HG02885 (cell line): ENCODE results near the gene NELFA.

ENCODE experiments used
- ATAC-seq: cut with Tn5 transposase; IDR thresholded peaks from one replicate; pipeline ENCODE4 v1.9.1; 2021; ENCODE audit warnings: mild to moderate bottlenecking; ENCODE audit not compliant: unreplicated experiment, poor library complexity

NELFA gene

DNA sequence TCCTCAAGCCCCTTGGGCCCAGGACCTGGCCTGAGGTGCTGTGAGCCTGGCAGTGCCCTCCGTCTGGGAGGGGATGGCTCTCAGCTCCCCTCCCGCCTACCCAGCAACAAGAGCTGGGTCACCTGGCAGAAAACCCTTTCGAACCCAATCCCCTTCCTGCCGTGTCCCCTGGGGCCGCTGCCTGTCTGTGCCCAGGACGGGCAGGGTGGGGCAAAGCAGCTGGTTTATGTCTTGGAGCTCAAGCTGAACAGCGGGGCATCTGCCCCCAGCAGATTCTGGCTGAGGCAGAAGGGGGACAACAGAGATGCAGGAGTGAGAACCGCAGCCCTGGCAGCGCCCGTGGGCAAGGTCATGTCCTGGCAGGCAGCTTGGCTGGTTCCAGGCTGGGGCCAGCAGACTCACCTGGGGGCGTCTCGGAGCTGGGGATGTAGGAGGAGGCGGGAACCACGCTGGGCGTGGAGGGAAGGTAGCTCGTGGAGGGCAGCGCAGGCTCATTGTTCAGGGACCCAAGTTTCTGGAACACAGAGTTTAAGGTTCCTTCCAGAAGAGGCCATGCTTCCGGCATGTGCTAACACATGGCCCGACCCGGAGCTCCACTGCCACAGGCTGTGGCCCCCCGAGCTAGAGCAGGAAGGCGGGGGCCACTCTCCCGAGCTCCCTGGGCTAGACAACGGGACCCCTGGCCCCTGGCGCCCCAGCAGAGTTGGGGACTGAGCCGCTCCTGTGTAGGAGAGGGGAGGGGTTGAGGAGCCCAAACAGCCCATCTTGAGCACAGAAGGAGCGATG is 24.2 kb downstream of the NELFA start:
- no peak for ATAC-seq

DNA sequence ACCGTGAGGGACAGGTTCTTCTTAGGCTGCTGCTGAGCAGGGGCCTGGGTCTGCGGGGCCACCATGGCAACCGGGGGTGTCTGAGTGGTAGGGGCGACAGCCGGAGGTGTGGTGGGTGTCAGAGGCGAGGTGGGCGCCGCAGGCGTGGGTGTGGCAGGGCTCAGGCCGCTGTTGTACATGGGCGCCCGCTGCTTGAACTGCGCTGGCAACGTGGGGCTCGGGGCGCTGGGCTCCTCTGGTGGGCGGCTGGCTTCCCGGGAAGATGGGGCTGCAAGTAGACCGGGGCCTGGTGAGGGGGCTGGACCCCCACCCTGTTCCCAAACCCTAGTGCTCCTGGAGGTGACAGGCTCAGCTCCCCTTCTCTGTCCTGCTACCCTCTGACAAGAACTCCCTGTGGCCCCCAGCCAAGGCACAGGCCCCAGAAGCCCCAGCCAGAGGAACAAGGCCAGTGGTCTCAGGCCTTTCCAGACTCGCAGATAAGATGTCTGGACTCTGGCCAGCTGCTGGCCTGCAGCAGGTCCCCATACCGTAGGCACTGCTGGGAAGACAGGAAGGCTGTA is 24.8 kb downstream of the NELFA start:
- ATAC-seq: no peak

DNA sequence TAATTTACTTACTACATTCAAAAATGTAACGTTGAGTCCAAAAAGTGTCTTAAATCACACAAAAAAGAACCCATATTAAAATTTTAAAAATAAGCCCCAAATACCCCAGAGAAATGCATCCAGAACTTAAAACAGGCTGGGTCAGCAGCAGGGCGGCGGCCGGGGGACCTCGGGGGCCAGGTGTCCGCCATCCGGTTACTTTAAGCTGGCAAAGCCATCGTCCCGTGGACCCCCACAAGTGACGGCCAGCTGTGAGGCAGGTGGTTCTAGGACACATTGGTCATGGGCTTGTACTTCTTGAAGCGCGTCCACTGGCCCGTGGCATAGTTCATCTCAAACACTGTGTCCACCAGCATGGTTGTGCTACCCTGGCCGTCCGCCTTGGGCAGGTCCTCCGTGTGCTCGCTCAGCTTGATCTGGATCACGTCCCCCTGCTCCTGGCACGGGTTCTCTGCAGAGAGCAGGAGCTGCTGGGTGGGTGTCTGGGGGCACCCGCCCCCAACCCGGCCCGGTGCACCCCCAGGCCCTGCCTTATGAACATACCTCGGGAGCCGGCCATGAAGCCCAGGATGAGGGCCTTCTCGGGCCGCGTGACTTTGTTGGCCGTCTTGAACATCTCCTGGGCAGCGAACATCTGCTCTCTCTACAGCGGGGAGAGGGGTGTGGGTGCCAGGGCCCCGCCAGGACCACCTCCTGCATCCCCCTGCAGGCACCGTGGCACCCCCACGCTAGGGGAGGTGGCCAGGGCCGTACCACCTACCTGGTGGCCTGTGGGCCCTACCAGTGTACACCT is 25.5 kb downstream of the NELFA start:
- no peak for ATAC-seq

DNA sequence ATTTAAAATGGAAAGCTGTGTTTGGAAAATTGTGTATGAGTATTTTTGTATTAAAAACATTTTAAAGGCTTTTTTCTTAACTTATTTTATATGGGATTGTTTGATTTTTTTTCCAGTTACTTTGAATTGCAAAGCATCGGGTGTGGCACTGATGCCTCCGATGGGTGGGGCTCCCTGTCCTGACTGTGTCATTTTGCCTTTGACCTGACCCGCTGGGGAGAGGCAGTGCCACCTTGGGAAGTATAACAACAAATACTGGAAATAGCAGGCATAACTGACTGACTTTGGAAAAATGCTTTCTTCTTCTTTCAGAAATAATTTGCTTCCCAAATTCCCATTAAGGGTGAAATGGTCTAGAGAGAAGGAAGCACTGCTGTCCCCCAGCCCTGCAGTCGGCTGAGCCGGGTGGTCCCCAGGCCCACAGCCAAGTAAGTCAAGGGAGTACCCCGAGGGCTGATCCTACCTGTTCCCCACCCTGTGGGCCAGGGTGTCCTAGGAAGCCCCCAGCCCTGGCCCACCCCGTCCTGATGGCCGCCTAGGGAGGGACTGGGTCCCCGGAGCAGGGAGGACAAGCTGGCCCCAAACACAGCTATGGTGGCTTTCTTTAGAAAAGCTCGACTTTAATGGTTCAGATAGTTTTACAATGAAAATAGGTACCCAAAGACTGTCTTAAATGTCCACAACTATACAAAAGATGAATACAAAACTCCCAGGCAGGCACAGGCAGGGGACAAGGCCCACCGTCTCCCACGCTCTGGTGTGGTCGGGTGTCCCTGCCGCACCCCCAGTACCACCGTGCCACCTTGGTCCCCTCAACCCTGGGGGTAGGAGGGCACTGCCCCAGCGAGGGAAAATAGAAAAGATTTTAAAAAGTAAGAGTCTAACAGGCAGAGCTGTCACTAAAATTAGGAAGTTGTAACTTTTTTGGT is 26.4 kb downstream of the NELFA start:
- no peak for ATAC-seq

DNA sequence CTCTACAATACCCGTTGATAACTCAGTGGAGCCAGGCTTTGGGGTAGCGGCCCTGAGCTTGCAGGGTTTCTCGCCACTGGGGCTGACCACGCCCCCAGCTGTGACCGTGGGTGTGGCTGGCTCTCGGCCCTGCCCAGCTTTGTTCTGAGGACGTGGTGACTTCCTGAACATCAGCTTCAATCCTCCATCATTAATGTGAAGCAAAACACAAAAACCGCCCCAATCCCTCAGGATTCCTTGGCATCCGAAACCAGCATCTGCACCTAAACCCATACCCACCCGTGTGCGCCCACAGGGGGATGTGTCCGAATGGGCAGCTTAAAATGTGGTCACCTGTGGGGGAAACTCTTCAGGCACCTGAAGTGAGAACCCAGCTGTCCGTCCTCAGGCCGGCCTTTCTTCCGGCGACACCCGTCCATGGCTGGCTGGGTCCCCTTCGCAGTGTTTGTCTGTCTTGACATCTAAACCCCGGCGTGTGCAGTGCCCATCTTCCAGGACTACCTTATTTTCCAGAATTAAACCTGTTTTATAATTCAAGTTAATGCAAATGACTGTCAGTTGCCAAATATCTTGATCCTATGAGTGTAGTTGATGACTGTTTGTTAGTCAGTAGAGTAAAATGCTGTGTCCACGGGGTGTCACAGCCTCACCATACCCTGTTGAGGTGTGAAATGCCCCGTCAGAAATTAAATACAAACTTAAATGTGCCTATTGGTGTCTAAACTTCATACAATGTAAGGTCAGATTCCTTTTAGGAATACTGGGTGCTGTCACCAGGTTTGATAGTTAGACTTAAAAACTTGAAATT is 27.3 kb downstream of the NELFA start:
- no peak for ATAC-seq

DNA sequence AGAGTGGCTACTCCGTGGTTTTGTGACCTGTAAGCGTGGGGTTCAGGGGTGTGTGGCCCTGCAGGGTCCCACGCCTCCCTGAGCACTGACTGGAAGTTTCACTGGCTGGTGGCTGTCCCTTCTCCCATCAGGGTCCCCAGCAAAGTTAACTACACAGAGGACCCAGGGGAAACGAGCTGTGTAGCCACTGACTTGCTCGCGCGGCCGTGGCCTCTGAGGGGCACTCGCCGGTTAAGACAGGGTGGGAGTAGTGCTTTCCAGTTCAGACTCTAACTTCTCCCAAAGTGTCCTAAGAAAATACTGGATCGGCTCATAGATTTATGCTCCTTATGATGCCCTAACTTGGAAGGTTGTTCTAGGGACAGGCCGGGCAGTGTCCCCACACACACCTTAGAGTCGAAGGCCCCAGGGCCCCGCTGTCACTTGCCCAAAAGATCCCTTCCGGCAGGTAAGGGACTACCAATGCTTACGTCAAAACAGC is 28.2 kb downstream of the NELFA start:
- ATAC-seq: no peak

DNA sequence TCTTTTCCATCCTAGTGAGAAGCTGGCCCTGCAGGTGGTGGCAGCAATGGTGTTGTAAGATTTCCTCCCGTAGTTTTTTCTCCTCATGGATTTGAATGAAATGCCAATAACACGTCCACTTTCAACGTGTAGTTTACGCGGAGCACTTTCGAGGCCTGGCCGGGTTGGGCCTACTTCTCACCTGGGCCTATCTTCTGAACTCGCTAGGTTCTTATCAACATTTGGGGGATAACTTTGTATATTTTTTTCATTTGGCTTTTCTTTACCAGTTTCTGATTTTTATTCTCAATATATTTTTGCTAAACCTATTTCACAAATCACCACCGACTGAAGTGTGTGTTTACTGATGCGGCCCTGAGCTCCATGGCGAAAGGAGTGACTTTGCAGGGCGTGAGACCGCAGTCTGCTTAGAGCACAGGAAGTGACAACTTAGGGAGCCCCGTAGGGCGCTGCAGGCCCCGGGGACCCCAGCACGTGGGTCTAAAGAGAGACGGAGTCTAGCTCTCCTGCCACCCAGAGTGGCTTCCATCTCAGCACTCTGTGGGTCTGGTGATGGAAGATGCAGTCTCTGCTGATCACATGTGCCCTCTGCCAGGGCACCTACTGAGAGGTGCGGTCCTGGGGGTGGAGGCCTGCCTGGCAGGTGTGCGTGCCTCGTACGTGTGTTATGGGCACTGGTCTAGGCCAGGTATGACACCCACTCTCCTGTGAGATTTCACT is 29.1 kb downstream of the NELFA start:
- no peak for ATAC-seq

DNA sequence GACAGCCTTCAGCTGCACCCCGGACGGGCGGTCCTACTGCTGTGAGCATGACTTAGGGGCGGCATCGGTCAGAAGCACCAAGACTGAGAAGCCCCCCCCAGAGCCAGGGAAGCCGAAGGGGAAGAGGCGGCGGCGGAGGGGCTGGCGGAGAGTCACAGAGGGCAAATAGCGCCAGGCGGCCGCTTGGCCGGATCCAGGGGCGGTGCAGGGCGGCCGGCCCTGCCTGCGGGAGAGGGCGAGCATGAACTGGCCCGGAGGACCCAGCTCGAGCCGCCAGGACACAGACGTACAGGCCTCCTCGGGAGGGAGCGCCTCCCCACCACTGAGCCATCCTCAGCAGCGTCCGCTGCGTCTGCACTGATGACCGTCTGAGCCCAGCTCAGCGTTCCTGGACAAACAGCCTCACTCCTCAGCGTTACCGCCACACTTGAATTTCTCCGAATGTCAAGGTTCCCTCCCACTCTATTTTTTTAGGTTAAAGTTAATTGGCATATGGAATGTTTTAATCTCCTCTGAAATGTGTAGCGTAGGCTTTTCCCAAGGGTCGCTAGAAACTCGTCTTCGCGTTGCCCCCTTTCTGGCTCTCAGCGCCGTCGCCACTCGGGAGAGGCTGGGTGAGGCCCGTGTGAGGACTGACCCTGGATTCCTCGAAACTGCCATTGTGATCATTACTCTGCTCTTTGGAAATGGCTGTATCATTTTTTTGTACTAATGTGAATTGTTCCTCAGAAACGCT is 29.9 kb downstream of the NELFA start:
- no peak for ATAC-seq

DNA sequence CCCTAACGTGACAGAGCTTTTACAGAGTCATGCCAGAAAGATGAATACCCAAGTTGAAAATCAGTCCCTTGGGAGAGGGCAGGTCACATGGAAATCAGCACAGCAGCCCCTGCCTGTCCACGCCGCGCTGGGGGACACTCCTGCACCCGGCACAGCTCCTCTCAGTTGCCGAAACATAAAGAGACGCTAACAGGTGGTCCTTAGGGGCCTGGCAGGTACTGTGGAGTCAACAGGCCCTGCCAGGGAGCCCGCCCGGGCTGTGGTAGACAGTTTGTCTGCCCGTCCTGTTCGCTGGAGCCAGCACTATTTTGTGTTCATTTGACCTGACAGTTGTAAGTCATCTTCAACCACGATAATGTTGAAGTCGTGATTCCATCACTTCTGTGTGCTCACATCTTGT is 30.5 kb downstream of the NELFA start:
- no peak for ATAC-seq

DNA sequence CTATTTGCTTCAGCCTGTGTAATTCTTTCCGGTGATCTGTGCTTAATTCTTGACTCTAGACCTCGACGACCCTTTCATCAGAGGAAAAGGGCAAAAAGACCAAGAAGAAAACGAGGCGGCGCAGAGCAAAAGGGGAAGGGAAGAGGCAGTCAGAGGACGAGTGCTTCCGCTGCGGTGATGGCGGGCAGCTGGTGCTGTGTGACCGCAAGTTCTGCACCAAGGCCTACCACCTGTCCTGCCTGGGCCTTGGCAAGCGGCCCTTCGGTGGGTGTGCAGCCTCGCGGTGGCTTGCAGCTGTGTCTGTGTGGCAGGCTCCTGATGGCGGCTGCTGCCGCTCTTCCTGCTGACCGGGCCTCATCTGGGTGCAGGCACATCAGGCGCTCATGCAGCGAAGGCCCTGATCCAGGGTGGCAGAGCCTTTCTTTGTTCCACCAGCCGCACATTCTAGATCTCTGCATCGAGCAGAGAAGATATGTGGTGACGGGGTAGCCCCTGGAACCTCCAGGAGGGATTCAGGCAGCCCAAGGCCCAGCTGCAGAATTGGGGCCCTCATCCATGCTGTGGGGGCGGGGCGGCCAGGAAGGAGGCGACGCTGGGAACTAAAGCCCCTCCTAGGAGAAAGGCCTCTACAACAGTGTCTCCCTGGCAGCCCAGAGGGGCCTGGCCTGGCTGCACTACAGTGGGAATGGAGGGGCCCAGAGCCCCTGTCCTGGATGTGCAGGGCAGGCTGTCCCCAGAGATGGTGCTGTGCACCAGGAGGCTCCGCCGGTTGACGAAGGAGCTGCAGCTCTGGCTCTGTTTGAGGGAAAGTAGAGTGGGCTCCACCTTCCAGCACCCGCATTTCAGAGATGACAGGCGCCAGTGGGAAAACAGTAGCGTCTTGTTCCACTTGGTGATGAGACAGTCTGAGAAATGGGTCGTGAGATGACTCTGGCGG is 32.1 kb downstream of the NELFA start:
- ATAC-seq: no peak

DNA sequence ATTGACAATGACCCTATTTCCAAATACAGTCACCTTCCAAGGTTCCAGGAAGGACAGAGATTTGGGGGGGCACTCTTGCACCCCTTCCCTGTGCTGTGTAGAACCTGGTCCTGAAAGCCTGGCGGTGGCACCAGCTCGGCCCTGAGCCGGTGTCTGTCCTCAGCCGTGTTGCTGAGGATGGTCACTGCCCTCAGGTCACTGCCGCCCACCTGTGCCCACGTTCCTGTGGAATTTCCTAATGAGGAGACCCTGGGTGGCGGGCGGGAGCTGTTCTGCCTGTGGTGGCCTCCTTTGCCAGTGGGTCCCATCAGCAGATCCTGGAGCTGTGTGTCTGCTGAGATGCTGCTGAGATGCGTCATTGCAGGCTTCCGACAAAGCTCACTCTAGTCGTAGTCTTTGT is 32.9 kb downstream of the NELFA start:
- ATAC-seq: no peak

DNA sequence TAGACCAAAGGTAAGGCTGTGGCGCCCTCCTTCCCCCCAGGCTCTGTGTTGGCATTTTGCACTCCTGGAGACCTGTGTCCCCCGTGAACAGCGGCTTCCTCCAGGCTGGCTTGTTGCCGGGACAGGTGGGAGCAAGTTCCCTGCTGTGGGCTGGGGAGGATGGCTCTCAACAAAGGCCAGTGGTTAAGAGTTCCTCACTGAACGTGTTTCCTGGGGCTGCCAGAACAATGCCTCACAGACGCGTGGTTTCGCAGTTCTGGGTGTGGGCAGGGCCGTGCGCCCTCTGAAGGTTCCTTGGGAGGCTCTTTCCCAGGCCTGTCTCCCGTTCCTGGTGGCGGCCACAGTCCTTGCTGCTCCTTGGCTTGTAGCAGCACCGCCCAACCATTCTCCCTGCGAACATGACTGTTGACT is 33.4 kb downstream of the NELFA start:
- no peak for ATAC-seq

DNA sequence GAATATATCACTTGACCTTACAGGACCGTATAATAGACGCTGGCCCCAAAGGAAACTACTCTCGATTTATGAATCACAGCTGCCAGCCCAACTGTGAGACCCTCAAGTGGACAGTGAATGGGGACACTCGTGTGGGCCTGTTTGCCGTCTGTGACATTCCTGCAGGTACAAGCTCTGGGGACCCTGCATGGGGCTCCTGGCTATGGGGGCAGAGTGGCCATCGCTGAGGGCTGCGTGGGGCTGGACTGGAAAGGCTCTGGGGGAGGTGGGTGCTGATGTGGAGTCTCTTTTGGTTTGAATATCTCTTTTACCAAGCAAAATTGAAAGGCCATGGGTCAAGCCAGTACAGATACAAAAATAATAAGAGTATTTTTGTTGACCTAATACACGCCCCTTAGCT is 33.9 kb downstream of the NELFA start:
- ATAC-seq: no peak

DNA sequence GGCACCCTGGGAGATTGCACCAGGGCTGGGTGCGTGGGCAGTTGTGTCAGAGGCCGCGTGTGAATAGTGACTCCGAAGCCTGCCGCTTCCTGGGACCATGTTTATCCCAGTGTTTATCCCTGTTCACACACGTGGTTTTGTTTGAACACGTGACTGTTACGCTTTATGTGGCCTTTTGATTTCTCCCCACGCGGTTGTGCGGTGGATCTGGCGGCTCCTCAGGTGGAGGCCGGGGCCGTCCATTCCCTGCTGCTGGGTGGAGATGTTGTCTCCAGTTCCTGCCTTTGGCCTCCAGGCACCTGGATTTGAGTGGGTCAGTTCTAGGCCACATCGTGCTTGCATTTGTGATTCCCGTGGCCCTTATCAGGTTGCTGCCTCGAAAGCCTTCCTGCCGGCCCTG is 35.1 kb downstream of the NELFA start:
- ATAC-seq: no peak

DNA sequence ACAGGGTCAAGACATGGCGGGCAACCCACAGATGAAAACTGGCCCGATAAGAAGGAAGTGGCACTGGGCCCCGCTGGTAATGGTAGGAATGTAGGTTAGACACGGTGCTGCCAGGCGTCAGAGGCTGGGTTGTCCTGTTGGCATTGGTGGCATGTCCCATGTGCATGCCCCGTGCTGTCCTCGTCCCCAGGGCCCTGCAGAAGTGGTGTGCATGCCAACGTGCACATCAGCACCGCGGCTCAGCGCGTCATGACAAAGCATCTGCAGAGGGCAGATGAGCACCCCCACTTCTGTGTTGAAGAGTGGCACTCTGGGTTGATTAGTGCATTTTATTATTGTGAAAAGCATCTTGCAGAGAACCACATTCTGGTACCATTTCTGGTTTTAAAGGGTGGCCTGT is 35.6 kb downstream of the NELFA start:
- no peak for ATAC-seq

DNA sequence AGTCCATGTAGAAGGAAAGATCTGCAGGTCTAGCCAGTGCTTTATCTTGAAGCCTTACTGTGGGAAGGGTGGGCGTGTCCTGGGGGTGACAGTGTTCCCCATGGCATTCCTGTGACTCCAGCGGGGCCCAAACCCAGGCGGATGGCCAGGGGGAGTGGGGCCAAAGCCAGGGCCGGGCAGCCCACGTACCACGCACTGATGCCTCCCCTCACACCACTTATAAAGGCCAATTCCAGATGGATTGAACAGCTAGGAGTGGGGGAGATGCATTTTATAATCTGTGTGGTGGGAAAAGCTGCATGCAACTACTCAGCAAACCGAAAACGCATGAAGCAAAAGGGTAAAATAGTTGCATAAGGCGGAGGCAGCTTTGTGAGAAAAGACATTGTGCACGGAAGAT is 36.4 kb downstream of the NELFA start:
- no peak for ATAC-seq
